Prostate gland (tissue), 2 donors: Measurements from ENCODE around the gene HELQ. TPM values are rescaled to one million over a fixed set of nuclear protein-coding genes. Genes with fewer than 3 reads are reported as not detected.

Experiments used
- DNase-seq: peaks from one replicate; pipeline ENCODE4 v3.0.0-alpha.2; 2019; ENCODE audit warnings: low spot score
- H3K27ac ChIP-seq, 2 donors: fragments of 200-600 bp; sonication (generic); 2 replicates each; pipeline ENCODE4 v1.5.1; 2017 to 2019
- H3K27me3 ChIP-seq: fragments of 200-600 bp; sonication (generic); replicated peaks from 2 replicates; pipeline ENCODE4 v1.5.1; 2019; ENCODE audit not compliant: insufficient read depth
- H3K36me3 ChIP-seq, 2 donors: fragments of 200-600 bp; sonication (generic); 1 replicate in 1 of 2; 2 replicates in 1 of 2; pipeline versions ENCODE4 v1.5.1 to v1.8.1; 2017 to 2019
- H3K4me1 ChIP-seq: fragments of 200-600 bp; sonication (generic); replicated peaks from 2 replicates; pipeline ENCODE4 v1.5.1; 2019
- H3K4me3 ChIP-seq, 2 donors: fragments of 200-600 bp; sonication (generic); 2 replicates each; pipeline ENCODE4 v1.5.1; 2017 to 2019
- H3K9me3 ChIP-seq: fragments of 200-600 bp; sonication (generic); 2 replicates; pipeline ENCODE4 v1.5.1; 2017
- POLR2A ChIP-seq: fragments of 450-650 bp; IDR thresholded peaks from one replicate; pipeline ENCODE4 v1.6.1; 2016; ENCODE audit warnings: antibody characterized with exemption, mild to moderate bottlenecking
- POLR2AphosphoS5 ChIP-seq: sonication (generic); formaldehyde crosslinking; IDR thresholded peaks from one replicate; pipeline ENCODE4 v1.6.1; 2017; ENCODE audit warnings: antibody characterized with exemption
- WGBS: methylation state at CpG from one replicate; pipeline ENCODE4 v1.1.5; 2018; 5-methylcytosine and 5-hydroxymethylcytosine counted together
- intact Hi-C: fragments of 100-400 bp; cut with DNase I; formaldehyde crosslinking; loops from one replicate; pipeline ENCODE4 v1.14.2; 2022
- total RNA-seq, 2 donors: library from RNA; depleted of rRNA; stranded (reverse); fragments of >200 nt; gene quantifications; one replicate each; pipeline ENCODE4 v1.1.0, GENCODE V29; 2016
- TF ChIP-seq, protein P1 (sequence below), 4 experiments: fragments of 200-600 bp in 2 of 4; fragments of 450-650 bp in 2 of 4; sonication (generic) in 2 of 4; IDR thresholded peaks; 1 replicate in 3 of 4; 2 replicates in 1 of 4; pipeline ENCODE4 v1.5.1; 2016 to 2019; ENCODE audit warnings: antibody characterized with exemption in 4 of 4, mild to moderate bottlenecking in 2 of 4, moderate library complexity in 2 of 4

Gene HELQ
- total RNA-seq, 2 donors from 2014 or later, result 15.5 to 20.9 TPM

DNA sequence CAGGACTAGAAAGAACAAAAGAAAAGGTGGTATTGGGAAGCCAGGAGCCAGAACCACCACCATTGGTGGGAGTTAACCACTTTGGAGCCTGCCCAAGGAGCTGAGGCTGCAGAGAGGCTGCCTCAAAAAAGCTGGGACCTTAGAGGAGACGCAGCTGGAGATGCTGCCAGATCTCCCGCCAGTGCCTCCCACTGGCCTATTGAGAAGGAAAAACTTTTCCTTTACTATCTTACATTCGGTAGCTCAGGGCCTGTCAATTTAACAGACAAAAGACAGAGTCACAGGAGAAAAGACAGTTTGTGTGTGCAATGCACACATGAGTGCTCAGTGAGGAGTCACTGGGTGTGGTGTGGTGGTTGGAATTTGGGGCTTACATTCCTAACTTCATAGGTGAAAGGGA, 68.6 kb downstream of the HELQ start:
- 52% methylated on average over 3 of the region's 3 CpGs for WGBS

DNA sequence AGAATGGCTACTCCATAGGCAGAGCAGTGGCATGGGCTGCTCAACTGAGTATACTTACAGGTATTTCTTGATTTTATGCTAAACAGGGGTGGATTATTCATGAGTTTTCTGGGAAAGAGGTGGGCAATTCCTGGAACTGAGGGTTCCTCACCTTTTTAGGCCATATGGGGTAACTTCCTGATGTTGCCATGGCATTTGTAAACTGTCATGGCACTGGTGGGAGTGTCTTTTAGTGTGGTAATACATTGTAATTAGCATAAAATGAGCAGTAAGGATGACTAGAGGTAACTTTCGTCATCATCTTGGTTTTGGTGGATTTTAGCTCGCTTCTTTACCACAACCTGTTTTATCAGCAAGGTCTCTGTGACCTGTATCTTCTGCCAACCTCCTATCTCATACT, 72.8 kb downstream of the HELQ start:
- DNase-seq, result no peak
- Histone ChIP-seq H3K36me3 (no peaks in the 10 kb centered on the region), H3K27ac (no peak overlapping the region), H3K9me3 (no peaks in the 10 kb centered on the region), H3K27me3 (no peaks in the 10 kb centered on the region), H3K4me1 (no peaks in the 10 kb centered on the region), H3K4me3 (no peak overlapping the region)
- 76% methylated on average over 2 of the region's 2 CpGs for WGBS
- TF ChIP-seq POLR2A, result no peak
- TF ChIP-seq POLR2AphosphoS5, result no peak
- TF ChIP-seq, protein P1, sequence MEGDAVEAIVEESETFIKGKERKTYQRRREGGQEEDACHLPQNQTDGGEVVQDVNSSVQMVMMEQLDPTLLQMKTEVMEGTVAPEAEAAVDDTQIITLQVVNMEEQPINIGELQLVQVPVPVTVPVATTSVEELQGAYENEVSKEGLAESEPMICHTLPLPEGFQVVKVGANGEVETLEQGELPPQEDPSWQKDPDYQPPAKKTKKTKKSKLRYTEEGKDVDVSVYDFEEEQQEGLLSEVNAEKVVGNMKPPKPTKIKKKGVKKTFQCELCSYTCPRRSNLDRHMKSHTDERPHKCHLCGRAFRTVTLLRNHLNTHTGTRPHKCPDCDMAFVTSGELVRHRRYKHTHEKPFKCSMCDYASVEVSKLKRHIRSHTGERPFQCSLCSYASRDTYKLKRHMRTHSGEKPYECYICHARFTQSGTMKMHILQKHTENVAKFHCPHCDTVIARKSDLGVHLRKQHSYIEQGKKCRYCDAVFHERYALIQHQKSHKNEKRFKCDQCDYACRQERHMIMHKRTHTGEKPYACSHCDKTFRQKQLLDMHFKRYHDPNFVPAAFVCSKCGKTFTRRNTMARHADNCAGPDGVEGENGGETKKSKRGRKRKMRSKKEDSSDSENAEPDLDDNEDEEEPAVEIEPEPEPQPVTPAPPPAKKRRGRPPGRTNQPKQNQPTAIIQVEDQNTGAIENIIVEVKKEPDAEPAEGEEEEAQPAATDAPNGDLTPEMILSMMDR (IDR thresholded peaks at IDR 0.05), result no peak
- intact Hi-C loops, result no loop called here

More for the DNA sequence above, 68.6 kb downstream of the HELQ start:
- intact Hi-C loops, result no loop called here
- Histone ChIP-seq H3K27ac (no peak overlapping the region), H3K36me3 (no peaks in the 10 kb centered on the region), H3K4me1 (no peaks in the 10 kb centered on the region), H3K9me3 (no peaks in the 10 kb centered on the region), H3K27me3 (no peaks in the 10 kb centered on the region), H3K4me3 (no peak overlapping the region)
- DNase-seq, result no peak
- TF ChIP-seq POLR2A (no peak), POLR2AphosphoS5 (no peak)
- TF ChIP-seq, protein P1 (IDR thresholded peaks at IDR 0.05), result no peak

DNA sequence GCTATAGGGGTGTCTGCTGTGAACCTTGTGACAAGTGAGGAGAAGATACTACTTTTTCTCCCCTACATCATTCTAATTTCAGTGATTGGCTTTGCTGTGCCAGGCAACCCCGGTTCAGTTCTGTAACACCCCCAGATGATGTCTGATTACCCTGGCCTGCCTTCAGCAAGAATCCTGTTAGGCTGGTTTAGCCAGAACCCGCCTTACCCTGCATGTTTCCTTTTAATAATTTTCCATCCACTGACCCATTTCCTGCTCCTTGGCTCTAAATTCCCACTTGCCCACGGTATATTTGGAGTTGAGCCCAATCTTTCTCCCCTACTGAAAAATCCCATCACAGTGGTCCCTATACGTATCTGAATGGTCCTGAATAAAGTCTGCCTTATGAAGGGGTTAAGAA, 74.5 kb downstream of the HELQ start:
- no peak overlapping the region for H3K4me3 ChIP-seq
- no peak overlapping the region for H3K27ac ChIP-seq
- intact Hi-C loops, result no loop called here
- TF ChIP-seq, protein P1 (IDR thresholded peaks at IDR 0.05), result no peak
- TF ChIP-seq POLR2AphosphoS5 (no peak), POLR2A (no peak)
- H3K27me3 ChIP-seq, result no peaks in the 10 kb centered on the region
- WGBS, result 54% methylated on average over 4 of the region's 4 CpGs
- H3K36me3 ChIP-seq, result no peaks in the 10 kb centered on the region
- H3K4me1 ChIP-seq, result no peaks in the 10 kb centered on the region
- DNase-seq, result no peak
- H3K9me3 ChIP-seq, result no peaks in the 10 kb centered on the region

DNA sequence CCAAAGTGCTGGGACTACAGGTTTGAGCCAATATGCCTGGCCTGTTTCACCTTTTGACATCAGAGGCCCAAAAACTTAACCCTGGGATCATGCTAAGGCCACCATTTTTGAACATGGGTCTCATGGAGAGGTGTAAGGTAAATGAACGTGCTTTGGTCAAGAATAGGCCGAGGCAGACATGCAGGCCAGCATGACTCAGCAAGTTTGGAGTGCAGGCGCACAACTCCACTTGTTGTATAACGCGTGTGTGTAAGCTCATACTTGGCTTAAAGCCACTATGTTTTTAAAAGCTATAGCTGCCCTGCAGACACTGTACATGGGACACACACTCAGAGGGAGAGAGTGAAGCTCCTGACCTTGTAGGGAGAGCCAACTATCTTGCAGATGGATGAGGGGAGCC, 77.2 kb downstream of the HELQ start:
- no peak overlapping the region for H3K27ac ChIP-seq
- no peaks in the 10 kb centered on the region for H3K4me1 ChIP-seq
- no peak overlapping the region for H3K4me3 ChIP-seq
- H3K9me3 ChIP-seq, result no peaks in the 10 kb centered on the region
- TF ChIP-seq POLR2AphosphoS5 (no peak), POLR2A (no peak)
- TF ChIP-seq, protein P1 (IDR thresholded peaks at IDR 0.05), result no peak
- no peaks in the 10 kb centered on the region for H3K36me3 ChIP-seq
- WGBS, result 92% methylated on average over 5 of the region's 5 CpGs
- no peaks in the 10 kb centered on the region for H3K27me3 ChIP-seq
- no peak for DNase-seq
- intact Hi-C loops, result no loop called here

DNA sequence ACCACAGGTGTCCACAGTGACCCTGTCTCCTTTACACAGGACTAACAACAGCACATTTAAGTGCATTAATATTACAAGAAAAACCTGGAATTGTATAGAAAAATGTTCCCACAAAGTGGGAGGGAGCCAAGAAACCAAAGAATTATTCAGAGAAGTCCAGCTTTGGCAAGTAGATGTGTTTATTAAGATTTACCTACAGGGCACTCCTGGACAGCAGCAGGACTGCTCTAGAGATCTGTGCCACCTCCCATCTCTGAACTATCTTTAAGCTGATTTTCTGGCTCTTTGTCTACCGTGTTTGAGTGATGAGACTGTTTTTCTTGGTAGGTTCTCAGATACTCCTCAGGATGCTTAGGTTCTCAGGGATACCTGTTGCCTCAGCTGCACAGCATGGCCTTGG, 82.7 kb downstream of the HELQ start:
- H3K4me3 ChIP-seq, result no peak overlapping the region
- no peaks in the 10 kb centered on the region for H3K9me3 ChIP-seq
- no peaks in the 10 kb centered on the region for H3K27me3 ChIP-seq
- intact Hi-C loops, result no loop called here
- no peak overlapping the region for H3K27ac ChIP-seq
- no peaks in the 10 kb centered on the region for H3K4me1 ChIP-seq
- WGBS, result 75% methylated on average over 1 of the region's 1 CpG
- TF ChIP-seq POLR2AphosphoS5 (no peak), POLR2A (no peak)
- TF ChIP-seq, protein P1 (IDR thresholded peaks at IDR 0.05), result no peak
- no peaks in the 10 kb centered on the region for H3K36me3 ChIP-seq
- no peak for DNase-seq
